BLaER1 (cell line): Measurements from ENCODE around the gene UMAD1.

Source experiments
- H3K27ac ChIP-seq: shearing (Covaris generic); formaldehyde crosslinking; 2 replicates; pipeline ENCODE4 v1.8.1; 2022
- H3K27me3 ChIP-seq: shearing (Covaris generic); formaldehyde crosslinking; 2 replicates; pipeline ENCODE4 v1.8.1; 2022
- H3K36me3 ChIP-seq: shearing (Covaris generic); formaldehyde crosslinking; 2 replicates; pipeline ENCODE4 v1.8.1; 2022
- H3K4me1 ChIP-seq: shearing (Covaris generic); formaldehyde crosslinking; 2 replicates; pipeline ENCODE4 v1.8.1; 2022
- H3K4me2 ChIP-seq: shearing (Covaris generic); formaldehyde crosslinking; 2 replicates; pipeline ENCODE4 v1.8.1; 2022
- H3K4me3 ChIP-seq: shearing (Covaris generic); formaldehyde crosslinking; 2 replicates; pipeline ENCODE4 v1.8.1; 2022
- H3K9ac ChIP-seq: shearing (Covaris generic); formaldehyde crosslinking; 2 replicates; pipeline ENCODE4 v1.8.1; 2022
- H3K9me3 ChIP-seq: shearing (Covaris generic); formaldehyde crosslinking; 2 replicates; pipeline ENCODE4 v1.8.1; 2022
- H4K20me1 ChIP-seq: shearing (Covaris generic); formaldehyde crosslinking; 2 replicates; pipeline ENCODE4 v1.8.1; 2022
- Cebpa-rat ChIP-seq: shearing (Covaris generic); IDR thresholded peaks from 2 replicates; pipeline ENCODE4 v1.8.1; 2022

UMAD1 gene

DNA sequence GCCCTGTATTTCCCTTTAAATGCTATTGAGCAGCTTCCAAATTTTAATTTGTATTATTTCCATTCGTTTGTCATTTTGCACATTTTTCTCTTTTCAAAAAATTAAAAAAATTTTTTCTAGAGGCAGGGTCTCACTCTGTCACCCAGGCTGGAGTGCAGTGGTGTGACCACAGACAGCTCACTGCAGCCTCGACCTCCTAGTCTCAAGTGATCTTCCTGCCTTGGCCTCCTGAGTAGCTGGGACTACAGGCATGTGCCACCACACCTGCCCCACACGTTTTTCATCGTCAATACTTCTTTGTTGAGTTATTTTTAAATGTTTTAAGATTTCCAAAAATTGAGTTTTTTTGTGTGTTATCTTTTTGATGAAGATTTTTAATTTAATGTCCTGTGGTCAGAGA, 73.2 kb downstream of the UMAD1 start:
- Histone ChIP-seq H3K27ac (no peak overlapping the region), H3K27me3 (no peaks in the 10 kb centered on the region), H3K36me3 (no peaks in the 10 kb centered on the region), H3K4me2 (no peak overlapping the region), H4K20me1 (no peaks in the 10 kb centered on the region), H3K9ac (no peak overlapping the region), H3K4me3 (no peak overlapping the region), H3K9me3 (peaks cover 11% of the 10 kb centered on the region), H3K4me1 (peaks cover 3% of the 10 kb centered on the region)
- no peak for TF ChIP-seq Cebpa-rat

DNA sequence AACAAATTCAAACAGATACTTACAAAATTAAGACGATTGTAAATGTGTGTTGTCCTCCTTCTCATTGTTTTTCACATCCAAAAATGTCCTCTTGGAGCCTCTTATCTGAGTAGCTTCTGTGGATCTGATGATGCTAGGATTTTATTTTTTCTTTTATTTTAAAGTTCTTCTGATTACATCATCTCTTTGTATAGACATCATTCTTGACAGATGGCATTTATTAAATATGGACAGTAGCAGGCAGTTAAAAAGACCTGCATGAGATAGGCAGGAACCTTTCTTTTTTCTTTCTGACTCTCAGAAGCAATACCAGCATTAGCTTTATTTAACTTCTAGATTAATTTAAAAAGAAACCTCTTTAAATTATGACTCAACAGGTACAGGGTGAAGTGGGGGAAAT, 77.9 kb downstream of the UMAD1 start, which contains the start of gene RPA3:
Gene RPA3, minus strand, starts transcription at position 116 of the 400 bp plus-strand sequence. CDS start 78,189 bp downstream, outside the sequence.
- peak within 1 kb of the TSS; percentile 24 for H3K27ac ChIP-seq

DNA sequence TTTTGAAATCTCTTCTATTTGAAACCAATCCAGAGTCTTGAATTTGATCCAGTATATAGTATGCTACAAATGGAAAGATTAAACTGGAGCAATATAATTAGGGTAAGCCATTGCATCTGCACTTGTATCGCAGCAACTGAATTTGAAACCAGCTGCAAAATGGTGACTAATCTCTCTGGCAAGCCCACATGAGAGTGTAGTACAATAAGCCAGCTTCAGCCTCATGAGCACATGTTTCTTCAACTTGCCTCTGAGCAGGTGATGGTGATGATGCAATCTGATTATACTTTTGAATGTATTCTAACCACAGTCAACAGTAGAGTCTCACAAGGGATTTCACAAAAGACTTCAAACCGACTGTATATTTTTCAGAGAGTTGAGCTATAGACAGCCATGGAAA, 78.7 kb downstream of the UMAD1 start:
- Histone ChIP-seq H3K9ac (no peak overlapping the region), H3K36me3 (no peaks in the 10 kb centered on the region), H4K20me1 (no peaks in the 10 kb centered on the region), H3K4me2 (peak overlapping the region; percentile 46), H3K4me1 (peaks cover 16% of the 10 kb centered on the region), H3K9me3 (peaks cover 23% of the 10 kb centered on the region), H3K27ac (peak overlapping the region; percentile 24; the same call in 1 of the 2 replicates), H3K27me3 (no peaks in the 10 kb centered on the region), H3K4me3 (no peak overlapping the region)
- peak; percentile 92; the same call in 1 of the 2 replicates for TF ChIP-seq Cebpa-rat

More for the DNA sequence above, 77.9 kb downstream of the UMAD1 start, which contains the start of gene RPA3:
- Histone ChIP-seq H3K4me2 (peak within 1 kb of the TSS; percentile 46), H3K27me3 (no peaks in the 10 kb centered on the region), H3K9ac (no peak within 1 kb of the TSS), H3K4me3 (no peak within 1 kb of the TSS), H3K9me3 (peaks cover 23% of the 10 kb centered on the region), H4K20me1 (no peaks in the 10 kb centered on the region), H3K36me3 (no peaks in the 10 kb centered on the region), H3K4me1 (peaks cover 16% of the 10 kb centered on the region)
- TF ChIP-seq Cebpa-rat: no peak

GRCh38 chr7:7720193-7720592, 79.6 kb downstream of the UMAD1 start:
- TF ChIP-seq Cebpa-rat: no peak
- H3K27ac ChIP-seq: no peak overlapping the region; the same call in 1 of the 2 replicates
- H4K20me1 ChIP-seq: no peaks in the 10 kb centered on the region
- no peak overlapping the region for H3K4me2 ChIP-seq
- H3K36me3 ChIP-seq: no peaks in the 10 kb centered on the region
- H3K4me3 ChIP-seq: no peak overlapping the region
- peaks cover 23% of the 10 kb centered on the region for H3K9me3 ChIP-seq
- no peak overlapping the region for H3K9ac ChIP-seq
- H3K4me1 ChIP-seq: peaks cover 16% of the 10 kb centered on the region
- no peaks in the 10 kb centered on the region for H3K27me3 ChIP-seq

DNA sequence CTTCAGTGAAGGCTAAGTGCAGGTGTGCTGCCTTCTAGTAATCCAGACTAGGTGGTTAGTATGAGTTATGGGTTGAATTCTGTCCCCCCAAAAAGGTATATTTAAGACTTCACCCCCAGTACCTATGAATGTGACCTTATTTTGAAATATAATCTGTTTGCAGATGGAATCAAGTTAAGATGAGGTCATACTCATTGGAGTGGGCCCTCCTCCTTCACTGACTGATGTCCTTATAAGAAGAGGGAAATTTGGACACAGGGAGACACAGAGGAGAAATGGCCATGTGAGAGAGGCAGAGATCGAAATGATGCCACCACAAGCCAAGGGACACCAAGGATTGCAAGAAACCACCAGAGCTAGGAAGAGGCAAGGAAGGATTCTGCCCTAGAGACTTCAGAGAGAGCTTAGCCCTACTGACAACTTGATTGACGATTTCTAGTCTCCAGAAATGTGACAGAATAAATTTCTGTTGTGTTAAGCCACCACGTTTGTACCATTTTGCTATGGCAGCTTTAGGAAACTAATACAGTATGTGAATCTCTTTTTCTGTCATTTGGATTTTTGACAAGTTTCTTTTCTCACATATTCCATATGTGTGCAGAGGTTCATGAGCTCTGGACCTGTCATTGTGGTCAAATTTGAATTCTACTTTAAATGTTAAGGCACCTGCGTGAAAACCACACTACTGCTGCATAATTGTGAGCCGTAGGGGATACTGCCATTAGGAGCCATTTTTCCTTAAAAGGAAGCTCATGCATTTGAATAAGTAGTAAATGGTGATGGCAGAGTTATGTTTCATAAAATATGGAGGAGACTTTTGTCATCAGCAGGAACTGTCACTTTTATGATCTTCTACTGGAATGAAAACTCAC, 80.4 kb downstream of the UMAD1 start:
- H3K27me3 ChIP-seq: no peaks in the 10 kb centered on the region
- H3K36me3 ChIP-seq: no peaks in the 10 kb centered on the region
- H3K27ac ChIP-seq: no peak overlapping the region
- H4K20me1 ChIP-seq: no peaks in the 10 kb centered on the region
- H3K4me2 ChIP-seq: no peak overlapping the region
- H3K4me1 ChIP-seq: peaks cover 16% of the 10 kb centered on the region
- no peak overlapping the region for H3K9ac ChIP-seq
- no peak overlapping the region for H3K4me3 ChIP-seq
- no peak for TF ChIP-seq Cebpa-rat
- H3K9me3 ChIP-seq: peaks cover 25% of the 10 kb centered on the region

DNA sequence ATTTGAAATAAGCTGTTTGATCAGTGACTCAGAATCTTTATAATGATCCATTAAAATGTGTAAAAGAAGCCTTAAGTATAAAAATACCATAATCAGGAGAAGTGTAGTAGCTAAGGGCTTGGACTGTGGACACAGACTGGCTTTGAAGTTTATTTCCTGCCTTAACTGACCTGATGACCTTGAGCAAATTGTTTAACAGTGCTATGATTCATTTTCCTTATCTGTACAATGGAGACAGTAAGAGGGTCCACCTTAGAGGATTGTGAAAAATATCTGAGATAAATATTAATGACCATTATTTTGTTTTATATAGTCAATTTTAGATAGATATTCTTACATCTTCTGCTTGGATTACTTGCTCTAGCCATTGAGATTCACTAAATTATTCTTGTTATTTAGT, 91.2 kb downstream of the UMAD1 start:
- Histone ChIP-seq H3K27me3 (no peaks in the 10 kb centered on the region), H3K9me3 (peaks cover 15% of the 10 kb centered on the region), H4K20me1 (no peaks in the 10 kb centered on the region), H3K4me3 (no peak overlapping the region), H3K4me2 (no peak overlapping the region), H3K27ac (no peak overlapping the region), H3K36me3 (no peaks in the 10 kb centered on the region), H3K4me1 (peaks cover 24% of the 10 kb centered on the region), H3K9ac (no peak overlapping the region)
- no peak for TF ChIP-seq Cebpa-rat

DNA sequence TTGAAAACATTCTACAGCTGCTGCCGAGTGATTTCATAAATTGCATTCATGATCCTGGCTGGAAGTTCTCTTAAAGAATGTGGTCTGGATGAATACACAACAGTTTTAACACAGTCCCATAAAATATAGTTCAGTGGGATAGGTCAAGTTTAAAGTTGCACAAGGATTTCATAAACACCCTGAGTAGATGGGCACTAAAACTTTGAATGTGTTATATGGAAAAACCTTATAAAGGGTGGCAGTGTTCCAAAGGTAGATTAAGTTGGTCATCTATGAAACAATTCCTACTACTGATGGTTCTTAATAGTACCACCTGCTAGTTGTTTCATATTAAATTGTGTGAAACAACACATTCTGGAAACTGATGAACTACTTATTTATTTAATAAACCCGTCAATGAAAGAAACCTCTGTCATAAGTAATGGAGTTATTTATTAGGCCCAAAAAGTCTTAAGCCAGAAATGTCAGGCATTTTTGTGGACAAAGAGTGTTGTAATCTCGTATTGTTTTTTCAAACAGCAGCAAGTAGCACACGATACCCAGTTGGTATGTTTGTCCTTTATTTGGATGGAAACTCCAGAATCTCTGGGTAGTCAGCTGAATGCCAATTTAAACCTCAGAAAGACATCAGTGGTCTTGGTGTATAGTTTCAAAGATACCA, 92.2 kb downstream of the UMAD1 start:
- no peak overlapping the region for H3K27ac ChIP-seq

DNA sequence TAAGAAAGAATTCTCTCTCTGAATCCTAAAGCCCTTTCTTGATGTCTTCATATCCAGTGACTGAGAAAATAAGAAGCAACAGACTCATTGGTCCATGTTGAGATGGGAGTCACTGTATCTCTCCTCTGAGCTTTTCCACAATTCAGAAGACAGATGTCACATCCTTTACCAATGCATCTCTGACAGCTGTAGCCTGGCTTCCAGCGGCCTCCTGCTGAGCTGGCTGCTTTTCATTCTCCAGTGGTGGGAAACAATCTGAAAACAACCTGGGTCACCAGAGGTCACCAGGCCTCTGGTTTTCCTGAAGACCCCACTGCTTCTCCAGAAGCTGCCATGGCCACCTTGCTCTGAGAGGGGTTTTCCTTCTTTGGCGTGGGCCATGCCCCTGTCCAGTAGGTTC, 96.1 kb downstream of the UMAD1 start:
- Histone ChIP-seq H3K27ac (no peak overlapping the region), H3K4me3 (no peak overlapping the region), H3K4me1 (peaks cover 43% of the 10 kb centered on the region), H4K20me1 (no peaks in the 10 kb centered on the region), H3K4me2 (no peak overlapping the region), H3K9ac (no peak overlapping the region), H3K27me3 (no peaks in the 10 kb centered on the region), H3K9me3 (no peaks in the 10 kb centered on the region), H3K36me3 (no peaks in the 10 kb centered on the region)
- TF ChIP-seq Cebpa-rat: no peak

More for the DNA sequence above, 92.2 kb downstream of the UMAD1 start:
- peaks cover 7% of the 10 kb centered on the region; the same call in 1 of the 2 replicates for H3K9me3 ChIP-seq
- no peak overlapping the region for H3K9ac ChIP-seq
- TF ChIP-seq Cebpa-rat: no peak
- H3K4me1 ChIP-seq: peaks cover 25% of the 10 kb centered on the region
- no peaks in the 10 kb centered on the region for H3K36me3 ChIP-seq
- no peaks in the 10 kb centered on the region for H3K27me3 ChIP-seq
- H4K20me1 ChIP-seq: no peaks in the 10 kb centered on the region
- no peak overlapping the region for H3K4me2 ChIP-seq
- no peak overlapping the region for H3K4me3 ChIP-seq

GRCh38 chr7:7737674-7738073, 97.1 kb downstream of the UMAD1 start:
- no peak for TF ChIP-seq Cebpa-rat
- H3K9me3 ChIP-seq: no peaks in the 10 kb centered on the region

DNA sequence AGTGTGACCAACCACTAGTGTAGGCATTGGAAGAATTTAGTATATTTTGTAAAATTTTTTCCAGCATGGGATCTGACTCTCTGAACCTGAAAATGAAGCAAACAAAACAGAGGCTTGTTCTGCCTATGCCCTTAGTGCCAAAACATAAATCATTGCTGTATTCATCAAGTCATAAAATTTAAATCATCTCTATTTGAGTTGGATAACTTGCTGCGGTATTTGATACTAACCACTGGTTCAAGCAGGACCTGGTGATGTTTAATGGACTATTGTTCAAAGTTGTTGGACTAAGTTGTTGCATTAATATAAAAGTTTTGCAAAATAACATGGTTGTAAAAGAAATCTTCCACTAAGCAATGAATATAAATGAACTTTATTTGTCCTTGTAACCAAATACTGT, 97.6 kb downstream of the UMAD1 start:
- H3K27ac ChIP-seq: no peak overlapping the region

More at GRCh38 chr7:7737674-7738073, 97.1 kb downstream of the UMAD1 start:
- no peak overlapping the region for H3K4me3 ChIP-seq
- H3K4me2 ChIP-seq: no peak overlapping the region
- H3K4me1 ChIP-seq: peaks cover 43% of the 10 kb centered on the region
- no peaks in the 10 kb centered on the region for H3K36me3 ChIP-seq
- H3K9ac ChIP-seq: no peak overlapping the region
- H4K20me1 ChIP-seq: no peaks in the 10 kb centered on the region
- no peak overlapping the region for H3K27ac ChIP-seq
- H3K27me3 ChIP-seq: no peaks in the 10 kb centered on the region

More for the DNA sequence above, 97.6 kb downstream of the UMAD1 start:
- Histone ChIP-seq H3K9me3 (no peaks in the 10 kb centered on the region), H4K20me1 (no peaks in the 10 kb centered on the region), H3K36me3 (no peaks in the 10 kb centered on the region), H3K4me2 (no peak overlapping the region), H3K27me3 (no peaks in the 10 kb centered on the region), H3K9ac (no peak overlapping the region), H3K4me3 (no peak overlapping the region), H3K4me1 (peaks cover 43% of the 10 kb centered on the region)
- no peak for TF ChIP-seq Cebpa-rat
